HG03558 (cell line): Measurements from ENCODE around the gene TIMM44.
"Not testable (repeated sequence)": the region's sequence is repeated elsewhere in the genome, so short reads cannot be mapped to it uniquely, and the experiment has no call there.

Experiments
- ATAC-seq: cut with Tn5 transposase; IDR thresholded peaks from one replicate; pipeline ENCODE4 v1.9.1; 2021; ENCODE audit warnings: moderate number of reproducible peaks; ENCODE audit not compliant: unreplicated experiment; ENCODE audit errors: extremely low read depth

TIMM44 gene

DNA sequence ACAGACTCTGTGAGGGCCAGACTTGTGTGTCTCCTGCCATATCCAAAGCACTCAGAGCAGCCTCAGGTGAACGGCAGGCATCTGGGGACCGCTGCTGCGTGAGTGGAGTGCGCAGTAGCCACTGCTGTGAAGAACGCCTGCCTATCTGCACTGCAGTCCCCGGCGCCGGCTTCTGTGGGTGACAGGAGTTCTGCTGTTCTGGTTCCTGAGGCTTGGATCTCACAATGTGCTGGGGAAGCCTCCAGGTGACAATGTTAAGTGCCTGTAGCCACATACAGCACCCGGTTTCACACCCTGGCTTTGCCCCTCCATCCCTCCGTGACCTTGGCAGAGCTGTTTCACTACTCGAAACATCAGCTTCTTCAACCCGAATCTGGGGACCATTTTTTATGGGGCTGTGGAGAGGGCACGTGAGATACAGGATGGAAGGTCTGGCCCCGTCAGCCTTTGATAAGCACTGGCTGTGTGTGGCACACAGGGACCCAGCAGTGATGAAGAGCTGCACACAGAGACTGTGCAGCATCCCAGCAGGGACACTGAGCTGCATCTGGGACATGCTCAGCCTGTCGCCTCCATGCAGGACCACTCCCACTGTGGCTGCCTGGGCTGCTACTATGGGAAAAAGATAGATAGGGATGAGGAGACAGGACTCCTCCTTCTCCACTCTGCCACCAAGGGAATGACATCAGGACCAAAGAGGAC, 33.7 kb upstream of the TIMM44 start:
- ATAC-seq: no peak

- no peak for ATAC-seq
Observed at GRCh38 chr19:7976461-7976860, 33.0 kb upstream of the TIMM44 start.

- ATAC-seq: no peak
Observed at GRCh38 chr19:7975037-7975436, 31.6 kb upstream of the TIMM44 start.

DNA sequence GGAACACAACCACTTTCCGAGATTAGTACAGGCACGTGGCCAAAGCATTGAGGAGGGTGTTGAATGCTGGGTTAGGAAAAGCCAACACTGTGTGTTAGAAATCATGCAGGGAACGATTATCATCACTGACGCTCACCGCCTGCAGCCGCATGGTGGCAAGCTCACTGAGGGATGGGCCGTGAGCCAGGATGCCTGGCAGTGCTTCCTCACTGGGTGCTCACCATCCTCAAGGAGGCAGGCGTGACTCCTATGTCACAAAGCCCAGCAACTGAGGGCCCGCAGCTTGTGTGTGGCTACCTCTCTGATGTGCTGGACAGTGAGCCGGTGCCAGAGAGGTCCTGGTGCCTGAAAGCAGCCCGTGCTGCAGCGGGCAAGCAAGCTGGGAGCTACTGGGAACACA, 30.4 kb upstream of the TIMM44 start:
- no peak for ATAC-seq

GRCh38 chr19:7971553-7972520, 28.4 kb upstream of the TIMM44 start:
- no peak for ATAC-seq

GRCh38 chr19:7970716-7971448, 27.4 kb upstream of the TIMM44 start:
- ATAC-seq: no peak

- no peak for ATAC-seq
Observed at GRCh38 chr19:7969555-7969939, 26.1 kb upstream of the TIMM44 start.

DNA sequence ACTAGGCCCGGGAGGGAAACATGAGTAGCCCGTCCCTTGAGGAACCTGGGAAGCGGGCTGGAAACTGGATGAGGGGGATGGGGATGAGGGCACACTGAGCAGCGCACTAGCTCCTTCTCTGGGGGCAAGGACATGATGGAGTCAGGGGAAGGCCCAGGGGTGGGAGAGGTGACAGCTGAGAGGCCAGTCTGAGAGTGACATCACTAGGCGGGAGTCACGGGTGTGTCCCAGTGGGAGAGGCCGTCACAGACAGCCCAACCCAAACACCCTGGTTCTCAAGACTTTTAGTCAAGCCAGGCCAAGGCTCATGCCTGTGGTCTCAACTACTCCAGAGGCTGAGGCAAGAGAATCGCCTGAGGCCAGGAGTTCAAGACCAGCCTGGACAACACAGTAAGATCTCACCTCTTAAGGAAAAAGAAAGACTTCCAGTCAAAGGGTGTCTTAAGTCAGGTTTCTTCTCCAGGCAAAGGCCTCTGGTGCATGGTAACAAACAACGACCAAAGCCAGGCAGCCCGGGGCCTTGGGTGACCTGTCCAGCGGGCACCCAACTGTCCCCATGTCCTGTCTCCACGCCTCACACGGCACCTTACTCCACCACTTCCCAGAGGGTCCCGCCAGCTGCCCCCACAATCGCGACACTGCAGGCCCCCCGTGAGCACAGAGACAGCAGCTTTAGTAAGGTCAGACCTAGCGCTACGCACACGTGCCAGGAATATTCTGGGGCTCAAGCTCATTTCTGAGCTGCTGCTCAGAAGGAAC, 25.5 kb upstream of the TIMM44 start:
- no peak for ATAC-seq

GRCh38 chr19:7968008-7968795, 24.7 kb upstream of the TIMM44 start:
- ATAC-seq: no peak

DNA sequence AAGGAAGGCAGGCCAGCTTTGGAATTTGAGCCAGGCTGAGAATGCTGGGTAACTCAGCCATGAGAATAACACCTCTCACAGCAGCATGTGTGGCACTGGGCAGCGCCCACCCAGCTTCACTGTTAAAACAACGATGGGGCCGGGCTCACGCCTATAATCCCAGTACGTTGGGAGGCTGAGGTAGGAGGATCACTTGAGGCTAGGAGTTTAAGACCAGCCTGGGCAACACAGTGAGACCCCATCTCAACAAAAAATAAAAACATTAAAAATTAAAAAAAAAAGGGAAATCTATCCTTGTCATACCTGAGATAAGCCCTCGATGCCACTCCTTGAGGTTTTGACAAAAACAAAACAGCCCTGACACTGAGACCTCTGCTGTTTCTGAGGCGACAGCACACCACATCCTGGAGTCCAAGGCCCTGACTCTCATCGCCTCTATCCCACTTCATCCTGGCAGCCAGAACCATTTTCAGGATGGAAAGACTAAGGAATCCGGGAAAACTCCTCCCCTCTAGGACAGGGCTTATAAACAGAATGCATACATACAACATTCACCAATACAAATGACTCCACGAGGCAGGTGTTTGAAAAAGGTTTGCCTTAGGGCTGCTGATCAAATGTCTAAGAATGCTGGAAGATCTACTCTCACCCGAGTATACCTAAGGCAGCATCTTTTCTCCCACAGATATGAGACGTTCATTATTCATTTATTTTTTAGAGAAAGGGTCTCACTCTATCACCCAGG, 22.6 kb upstream of the TIMM44 start:
- ATAC-seq: no peak

DNA sequence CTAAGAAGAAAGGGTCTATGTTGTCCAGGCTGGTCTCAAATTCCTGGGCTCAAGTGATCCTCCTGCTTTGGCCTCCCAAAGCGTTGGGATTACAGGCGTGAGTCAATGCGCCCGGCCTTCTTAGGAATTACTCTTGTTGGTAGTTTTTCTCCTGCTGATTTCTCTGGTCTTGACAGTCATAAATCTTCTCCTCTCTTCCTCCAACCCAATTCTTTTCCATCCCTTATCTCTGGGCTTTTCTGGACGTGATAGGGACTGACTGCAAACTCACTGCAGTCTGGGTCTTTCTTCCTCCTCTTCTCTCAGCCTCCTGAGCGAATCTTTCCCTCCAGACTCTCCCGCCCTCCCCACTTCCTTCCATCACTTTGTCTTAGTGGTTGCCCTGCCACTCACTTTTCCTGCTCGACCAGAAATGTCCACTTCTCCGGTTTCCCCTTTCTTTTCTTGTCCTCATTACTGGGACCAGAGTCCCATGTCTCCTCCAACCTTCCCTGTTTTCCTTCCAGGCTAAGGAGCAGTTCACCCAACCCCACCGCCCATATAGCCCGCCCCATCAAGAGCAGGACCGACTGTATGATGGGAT, 21.9 kb upstream of the TIMM44 start:
- ATAC-seq: no peak

GRCh38 chr19:7963566-7963965, 20.1 kb upstream of the TIMM44 start:
- no peak for ATAC-seq

DNA sequence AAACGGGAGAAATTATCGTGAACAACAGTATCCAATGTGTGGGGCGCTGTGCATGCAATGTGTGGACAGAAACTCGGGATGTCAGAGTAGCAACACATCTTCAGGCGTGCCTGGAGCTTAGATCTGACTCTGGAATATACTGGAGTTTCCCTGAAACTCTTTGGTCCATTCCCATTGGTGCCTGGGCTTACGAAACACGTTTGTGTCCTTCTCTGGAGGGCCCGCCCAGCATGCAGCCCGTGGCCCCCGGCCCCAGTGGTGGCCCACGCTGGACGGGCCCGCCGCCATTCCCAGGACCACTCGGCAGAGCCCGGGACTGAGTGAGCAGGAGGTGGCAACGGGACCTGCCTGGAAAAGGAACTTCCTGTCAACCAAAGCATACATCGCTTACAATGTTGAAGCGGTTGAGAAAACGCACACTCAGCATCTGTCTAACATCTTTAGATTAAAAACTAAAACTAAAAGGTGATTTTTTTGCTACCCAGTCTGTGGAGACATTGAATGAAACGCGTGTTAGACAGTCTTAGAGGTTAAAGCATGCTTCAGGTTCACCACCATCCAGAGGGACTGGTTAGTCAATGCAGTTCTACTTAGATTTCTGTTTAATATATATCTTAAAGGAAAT, 19.3 kb upstream of the TIMM44 start:
- ATAC-seq: no peak

- no peak for ATAC-seq
Observed at GRCh38 chr19:7961920-7962626, 18.6 kb upstream of the TIMM44 start.

GRCh38 chr19:7961082-7961481, 17.6 kb upstream of the TIMM44 start:
- not testable (repeated sequence) for ATAC-seq

GRCh38 chr19:7959211-7959610, 15.7 kb upstream of the TIMM44 start:
- ATAC-seq: no peak

GRCh38 chr19:7955696-7956095, 12.2 kb upstream of the TIMM44 start:
- ATAC-seq: no peak
